ENCODE results near the gene GNGT1.
"Not testable (repeated sequence)": the region's sequence is repeated elsewhere in the genome, so short reads cannot be mapped to it uniquely, and the experiment has no call there.

GNGT1 gene

GRCh38 chr7:93910076-93910994, 4.0 kb downstream of the GNGT1 start:
- DNase-seq = no peak

DNA sequence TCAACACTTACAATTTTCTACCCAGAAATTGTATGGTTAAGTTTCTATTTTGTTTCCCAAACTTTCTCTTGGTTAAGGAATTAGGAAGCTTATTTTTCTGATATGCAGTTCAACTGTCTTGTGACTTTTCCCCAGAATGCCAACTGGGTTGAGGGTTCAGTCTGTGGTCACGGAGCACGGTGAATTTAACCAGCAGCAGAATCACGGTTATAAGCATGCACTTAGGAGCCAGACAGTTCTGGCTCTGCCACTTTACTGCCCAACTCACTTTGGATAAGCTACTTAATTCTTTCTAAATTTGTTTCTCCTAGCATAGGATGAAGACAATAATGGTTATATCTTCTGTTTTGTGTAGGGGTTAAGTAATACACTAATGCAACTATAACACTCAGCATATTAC, 4.9 kb downstream of the GNGT1 start:
- DNase-seq = not testable (repeated sequence)

GRCh38 chr7:93911661-93912060, 5.3 kb downstream of the GNGT1 start:
- not testable (repeated sequence) for DNase-seq

GRCh38 chr7:93913197-93913596, 6.8 kb downstream of the GNGT1 start:
- DNase-seq = no peak

DNA sequence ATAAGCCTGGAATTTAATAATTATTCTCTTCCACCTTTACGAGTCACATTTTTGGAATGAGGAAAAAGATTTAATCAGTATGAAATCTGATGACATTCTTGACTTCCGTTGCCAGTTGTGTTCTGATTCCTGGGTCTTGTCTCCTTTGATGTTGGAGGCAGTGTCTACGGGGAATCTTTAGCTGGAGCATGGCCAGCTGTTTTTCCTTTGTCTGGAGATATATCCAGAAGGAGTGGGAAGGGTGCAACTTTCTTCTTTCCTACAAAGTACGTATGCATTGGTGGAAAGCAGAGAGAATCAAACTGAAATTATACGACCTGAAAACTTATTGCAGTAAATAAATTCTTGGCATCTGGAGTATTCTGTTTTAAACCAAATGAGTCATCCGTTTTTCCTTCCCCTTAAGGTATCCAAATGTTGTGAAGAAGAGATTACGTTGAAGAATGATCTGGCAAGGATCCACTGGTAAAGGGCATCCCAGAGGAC, 8.3 kb downstream of the GNGT1 start:
- DNase-seq = no peak

- not testable (repeated sequence) for DNase-seq
These were observed 9.0 kb downstream of the GNGT1 start for GRCh38 chr7:93915206-93915842.

- not testable (repeated sequence) for DNase-seq
These were observed 9.5 kb downstream of the GNGT1 start for GRCh38 chr7:93915888-93916287.

- not testable (repeated sequence) for DNase-seq
These were observed 9.9 kb downstream of the GNGT1 start for GRCh38 chr7:93916315-93916714.

DNA sequence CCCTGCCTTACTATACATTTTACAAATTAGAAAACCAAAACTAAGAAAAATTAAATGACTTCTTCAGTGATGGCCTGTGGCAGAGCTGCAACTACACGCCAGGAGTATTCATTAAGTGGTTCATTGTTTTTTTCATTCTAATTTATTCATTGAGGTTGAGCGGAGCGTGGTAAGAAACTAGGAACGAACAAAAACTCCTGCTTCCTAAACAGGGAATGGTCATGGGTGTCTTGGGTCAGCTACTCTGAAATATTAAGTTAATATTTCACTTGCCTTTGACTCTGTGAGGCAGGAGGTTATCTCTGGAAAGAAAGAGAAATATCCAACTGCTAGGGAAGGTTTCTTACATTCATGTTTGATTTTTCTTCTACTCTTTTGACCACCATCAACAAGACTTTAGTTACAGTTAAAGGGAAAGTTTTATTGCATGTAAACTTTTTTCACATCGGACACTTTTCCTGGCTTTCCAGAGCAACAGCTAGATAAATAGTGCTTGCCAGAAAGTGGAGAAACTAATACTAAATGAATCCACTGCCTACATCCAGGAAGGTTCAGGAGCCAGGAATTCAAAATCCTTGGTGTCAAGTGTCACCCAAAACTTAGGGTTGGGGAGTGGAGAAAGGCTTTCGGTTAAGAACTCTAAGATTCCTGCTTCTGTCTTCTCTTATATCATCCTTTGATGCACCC, 14.3 kb downstream of the GNGT1 start:
- no peak for DNase-seq

- DNase-seq = no peak
These were observed 14.8 kb downstream of the GNGT1 start for GRCh38 chr7:93921186-93921585.

DNA sequence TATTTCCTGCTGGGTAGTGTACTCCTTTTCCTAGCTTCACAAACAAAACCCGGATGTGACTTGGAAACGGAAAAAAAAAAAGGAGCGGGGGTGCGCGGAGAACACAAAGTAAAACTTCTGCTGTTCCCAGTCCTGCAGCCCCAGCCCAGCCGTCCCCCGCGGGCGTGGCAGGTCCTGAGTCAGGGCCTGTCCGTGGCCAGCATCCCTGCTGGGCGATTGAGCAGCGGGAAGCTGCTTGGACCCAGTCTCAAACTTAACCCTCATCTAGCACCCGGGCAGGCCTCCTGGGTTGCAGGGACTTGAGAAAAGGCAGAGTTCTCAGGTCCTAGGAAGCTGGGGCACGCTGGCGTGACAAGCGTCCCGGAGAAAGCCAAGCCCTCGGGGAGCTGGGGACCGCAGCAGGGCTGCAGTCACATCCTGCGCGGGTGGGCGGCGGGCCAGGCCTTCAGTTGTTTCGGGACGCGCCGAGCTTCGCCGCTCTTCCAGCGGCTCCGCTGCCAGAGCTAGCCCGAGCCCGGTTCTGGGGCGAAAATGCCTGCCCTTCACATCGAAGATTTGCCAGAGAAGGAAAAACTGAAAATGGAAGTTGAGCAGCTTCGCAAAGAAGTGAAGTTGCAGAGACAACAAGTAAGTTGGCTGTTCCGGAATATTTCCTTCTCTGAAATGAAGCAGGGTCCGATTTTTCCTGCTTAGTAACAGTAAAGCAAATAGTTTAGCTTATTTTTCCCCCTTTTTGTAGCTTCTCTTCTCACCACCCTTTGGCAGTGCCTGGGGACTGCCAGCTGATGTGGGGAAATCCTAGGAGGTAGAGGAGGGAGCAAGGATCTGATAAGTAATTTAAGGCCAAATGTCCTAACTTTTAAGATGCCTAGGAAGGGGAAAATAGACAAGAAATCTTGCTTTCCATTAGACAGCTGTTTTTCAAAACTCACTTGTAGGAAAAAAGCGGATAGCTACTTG, 15.5 kb downstream of the GNGT1 start, which contains the start of gene GNG11:
Gene GNG11, plus strand, starts transcription at position 129 of the 960 bp plus-strand sequence. Its CDS starts 403 bp downstream, at position 532.
- no peak for DNase-seq

GRCh38 chr7:93923296-93923695, 16.9 kb downstream of the GNGT1 start:
- DNase-seq = no peak

DNA sequence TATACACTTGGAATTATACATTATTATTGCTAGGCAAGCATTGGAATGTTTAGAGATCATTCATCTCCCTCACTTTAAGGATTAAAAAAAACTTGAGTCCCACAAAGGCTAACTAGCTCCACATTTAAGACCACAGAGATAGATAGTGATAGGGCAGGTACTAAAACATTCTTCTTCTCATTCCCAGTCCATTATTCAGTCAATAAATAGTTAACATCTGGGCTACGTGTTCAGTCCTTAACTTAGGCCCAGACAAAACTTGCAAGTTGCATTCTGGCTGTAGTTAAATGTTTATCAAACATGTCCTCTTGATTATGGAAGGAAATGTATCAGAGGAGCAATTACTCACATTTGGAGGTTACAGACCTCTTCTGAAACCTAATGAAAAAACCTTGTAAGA, 17.6 kb downstream of the GNGT1 start:
- no peak for DNase-seq

DNA sequence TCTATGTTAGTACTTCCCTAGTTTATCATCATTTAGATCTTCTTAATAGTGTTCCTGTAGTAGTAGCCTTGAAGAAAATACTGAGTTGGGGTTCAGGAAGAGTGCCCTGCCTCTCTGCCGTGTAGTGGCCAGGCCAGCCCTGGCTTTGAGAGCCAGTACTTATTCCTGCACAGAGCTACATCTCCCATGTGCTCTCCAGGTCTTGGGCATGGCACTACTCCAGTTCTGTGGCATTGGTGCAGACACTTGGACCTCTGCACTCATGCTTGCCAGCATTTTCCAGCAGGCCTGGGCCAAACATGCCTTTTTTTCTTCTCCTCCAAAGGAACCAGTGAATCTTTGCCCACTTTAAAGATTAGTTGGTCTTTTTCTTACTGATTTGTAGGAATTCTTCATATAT, 20.4 kb downstream of the GNGT1 start:
- DNase-seq = no peak

- no peak for DNase-seq
These were observed 21.2 kb downstream of the GNGT1 start for GRCh38 chr7:93927585-93927984.

DNA sequence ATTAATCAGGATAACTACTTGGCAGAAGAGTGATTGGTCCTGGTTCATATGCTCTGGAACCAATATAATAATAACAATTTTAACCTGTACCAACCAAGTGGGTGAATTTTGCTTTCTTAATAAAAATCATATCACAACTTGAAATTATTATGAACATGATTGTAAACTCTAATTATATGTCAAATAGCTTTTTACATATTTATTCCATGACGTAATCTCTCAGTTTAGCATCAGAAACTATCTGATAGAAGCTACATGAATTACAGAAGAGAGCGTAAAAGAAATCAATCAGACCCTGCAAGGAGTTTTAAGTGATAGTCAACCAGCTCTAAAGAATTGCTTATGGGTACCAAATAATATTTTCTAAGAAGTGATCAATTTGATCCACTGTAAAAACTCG, 25.3 kb downstream of the GNGT1 start:
- no peak for DNase-seq

- no peak for DNase-seq
These were observed 26.8 kb downstream of the GNGT1 start for GRCh38 chr7:93933156-93933555.

GRCh38 chr7:93935102-93935501, 28.7 kb downstream of the GNGT1 start:
- no peak for DNase-seq

GRCh38 chr7:93937818-93938217, 31.5 kb downstream of the GNGT1 start:
- DNase-seq = no peak

- no peak for DNase-seq
These were observed 31.9 kb downstream of the GNGT1 start for GRCh38 chr7:93938293-93938692.

GRCh38 chr7:93941945-93942344, 35.6 kb downstream of the GNGT1 start:
- no peak for DNase-seq
